ENCODE results near the gene COL4A4. TPM values are rescaled to one million over a fixed set of nuclear protein-coding genes. Genes with fewer than 3 reads are reported as not detected.

The COL4A4 gene
- total and polyA plus RNA-seq, 2 of the 4 experiments (the other 2 are of a cell fraction): 0.02 TPM; not detected in 1

GRCh38 chr2:227057060-227057459, 106.9 kb downstream of the COL4A4 start:
- H4K91ac ChIP-seq (ENCODE audit: insufficient read depth, low read depth, low read length): no peak overlapping the region
- no peak overlapping the region for H2BK20ac ChIP-seq (ENCODE audit: low read depth, low read length)
- BruUV-seq (replicated peaks): no TSS peak
- ChIA-PET CTCF (no interaction called here), POLR2A (ENCODE audit: unreplicated experiment) (no interaction called here)
- no peak overlapping the region for H4K8ac ChIP-seq (ENCODE audit: low read depth in 2 of 2, low read length in 2 of 2)
- H3K9me3 ChIP-seq (ENCODE audit: control insufficient read depth, insufficient read depth, low read length): no peaks in the 10 kb centered on the region
- no peak overlapping the region for H3K4me3 ChIP-seq (ENCODE audit: insufficient read depth, low read depth, low read length)
- no peaks in the 10 kb centered on the region for H3K9me1 ChIP-seq (ENCODE audit: insufficient read depth, low read length)
- peaks cover 4% of the 10 kb centered on the region for H3K27me3 ChIP-seq (ENCODE audit: control insufficient read depth, insufficient read depth, low read length)
- H4K5ac ChIP-seq (ENCODE audit: low read depth, low read length): no peak overlapping the region
- no peak overlapping the region for H3K9ac ChIP-seq (ENCODE audit: low read depth, low read length)
- no peak overlapping the region for H3K56ac ChIP-seq (ENCODE audit: extremely low read depth, insufficient read depth, low read length)
- DNase-seq (no peak), ATAC-seq (ENCODE audit: low read depth) (no peak)
- H3K36me3 ChIP-seq (ENCODE audit: control insufficient read depth, insufficient read depth, low read length): no peaks in the 10 kb centered on the region
- intact Hi-C loops (cut with micrococcal nuclease) (no loop called here), in situ Hi-C loops (cut with MboI; ENCODE audit: low sequenced_read_pairs) (no loop called here), dilution Hi-C loops (cut with HindIII; ENCODE audit: low sequenced_read_pairs, unreplicated experiment) (no loop called here)
- H3K4ac ChIP-seq (ENCODE audit: low read depth, low read length): no peak overlapping the region
- no peak overlapping the region for H2BK120ac ChIP-seq (ENCODE audit: low read depth, low read length)
- TF ChIP-seq BHLHE40 (IDR thresholded peaks at IDR 0.05; ENCODE audit: low read depth, low read length) (no peak), CTCF (conservative IDR thresholded peaks at IDR 0.05; ENCODE audit: low read depth, low read length) (no peak), NFE2L2 (IDR thresholded peaks at IDR 0.05; ENCODE audit: low read depth, low read length) (no peak), RFX5 (IDR thresholded peaks at IDR 0.05; ENCODE audit: low read depth, low read length) (no peak), MAZ (IDR thresholded peaks at IDR 0.05; ENCODE audit: borderline replicate concordance, low read depth, low read length) (no peak)
- TF ChIP-seq, protein P1, sequence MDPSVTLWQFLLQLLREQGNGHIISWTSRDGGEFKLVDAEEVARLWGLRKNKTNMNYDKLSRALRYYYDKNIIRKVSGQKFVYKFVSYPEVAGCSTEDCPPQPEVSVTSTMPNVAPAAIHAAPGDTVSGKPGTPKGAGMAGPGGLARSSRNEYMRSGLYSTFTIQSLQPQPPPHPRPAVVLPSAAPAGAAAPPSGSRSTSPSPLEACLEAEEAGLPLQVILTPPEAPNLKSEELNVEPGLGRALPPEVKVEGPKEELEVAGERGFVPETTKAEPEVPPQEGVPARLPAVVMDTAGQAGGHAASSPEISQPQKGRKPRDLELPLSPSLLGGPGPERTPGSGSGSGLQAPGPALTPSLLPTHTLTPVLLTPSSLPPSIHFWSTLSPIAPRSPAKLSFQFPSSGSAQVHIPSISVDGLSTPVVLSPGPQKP (IDR thresholded peaks at IDR 0.05; ENCODE audit: borderline replicate concordance, low read depth, low read length): no peak
- TF ChIP-seq, protein P2, sequence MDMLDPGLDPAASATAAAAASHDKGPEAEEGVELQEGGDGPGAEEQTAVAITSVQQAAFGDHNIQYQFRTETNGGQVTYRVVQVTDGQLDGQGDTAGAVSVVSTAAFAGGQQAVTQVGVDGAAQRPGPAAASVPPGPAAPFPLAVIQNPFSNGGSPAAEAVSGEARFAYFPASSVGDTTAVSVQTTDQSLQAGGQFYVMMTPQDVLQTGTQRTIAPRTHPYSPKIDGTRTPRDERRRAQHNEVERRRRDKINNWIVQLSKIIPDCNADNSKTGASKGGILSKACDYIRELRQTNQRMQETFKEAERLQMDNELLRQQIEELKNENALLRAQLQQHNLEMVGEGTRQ (IDR thresholded peaks at IDR 0.05; ENCODE audit: low read depth, low read length): no peak
- no peaks in the 10 kb centered on the region for H4K20me1 ChIP-seq (ENCODE audit: insufficient read depth, low read length)
- H3K23ac ChIP-seq (ENCODE audit: low read depth, low read length): no peak overlapping the region
- H2BK15ac ChIP-seq (ENCODE audit: low read depth, low read length): no peak overlapping the region
- no peak overlapping the region for H2BK5ac ChIP-seq (ENCODE audit: low read depth, low read length, poor library complexity, severe bottlenecking)
- H3K18ac ChIP-seq (ENCODE audit: low read depth, low read length): no peak overlapping the region
- no CpG with 5 or more reads among the region's 1 CpG for WGBS, 2 experiments (ENCODE audit: extremely low coverage in 2 of 2, insufficient read length in 1 of 2)
- no peaks in the 10 kb centered on the region for H3K79me1 ChIP-seq (ENCODE audit: low read depth in 1 of 2, low read length in 2 of 2)
- no peak overlapping the region for H3K27ac ChIP-seq (ENCODE audit: insufficient read depth, low read length)
- H3K4me1 ChIP-seq (ENCODE audit: control insufficient read depth, insufficient read depth, low read length): no peaks in the 10 kb centered on the region
- no peak overlapping the region for H2AK9ac ChIP-seq (replicated peaks; ENCODE audit: low read depth, low read length, poor library complexity)
- no peak overlapping the region for H3K14ac ChIP-seq (replicated peaks; ENCODE audit: low read depth, low read length)
- no peak overlapping the region for H2AFZ ChIP-seq (replicated peaks; ENCODE audit: low read length, poor library complexity)
- no peak overlapping the region for H2AK5ac ChIP-seq (ENCODE audit: low read depth, low read length)
- no peak overlapping the region for H3K4me2 ChIP-seq (ENCODE audit: low read depth, low read length)
